Glutamatergic neuron (in vitro differentiated cells): ENCODE measurements around the gene ACOX2. TPM values are rescaled to one million over a fixed set of nuclear protein-coding genes. Genes with fewer than 3 reads are reported as not detected.

Source experiments
- DNase-seq: peaks from one replicate; pipeline ENCODE4 v3.0.0; 2022
- H3K27ac Mint-ChIP-seq: one replicate; pipeline ENCODE4 v1.8.0; 2020; ENCODE audit warnings: mild to moderate bottlenecking, mixed read lengths, inconsistent platforms; ENCODE audit not compliant: unreplicated experiment
- H3K27me3 Mint-ChIP-seq: one replicate; pipeline ENCODE4 v1.8.0; 2020; ENCODE audit warnings: mild to moderate bottlenecking, moderate library complexity, mixed read lengths, inconsistent platforms; ENCODE audit not compliant: unreplicated experiment
- H3K36me3 Mint-ChIP-seq: one replicate; pipeline ENCODE4 v1.8.0; 2020; ENCODE audit warnings: mild to moderate bottlenecking, mixed read lengths, inconsistent platforms; ENCODE audit not compliant: unreplicated experiment
- H3K4me1 Mint-ChIP-seq: one replicate; pipeline ENCODE4 v1.8.0; 2020; ENCODE audit warnings: mild to moderate bottlenecking, low read depth, mixed read lengths, inconsistent platforms; ENCODE audit not compliant: unreplicated experiment
- H3K4me3 Mint-ChIP-seq: one replicate; pipeline ENCODE4 v1.8.0; 2020; ENCODE audit warnings: mild to moderate bottlenecking, mixed read lengths, inconsistent platforms; ENCODE audit not compliant: unreplicated experiment
- H3K9me3 Mint-ChIP-seq: one replicate; pipeline ENCODE4 v1.8.0; 2020; ENCODE audit warnings: mild to moderate bottlenecking, moderate library complexity, mixed read lengths, inconsistent platforms; ENCODE audit not compliant: unreplicated experiment
- CTCF ChIP-seq: fragments of 200-600 bp; sonication (generic); IDR thresholded peaks from one replicate; pipeline ENCODE4 v1.5.0; 2021; ENCODE audit not compliant: partially characterized antibody, unreplicated experiment
- total RNA-seq: library from RNA; stranded (reverse); fragmentation: NEBNext Ultra II Directional; extraction: Animal tissue kit (Norgen Biotek cat#: 25700); gene quantifications from one replicate; pipeline ENCODE4 v1.2.1, GENCODE V29; 2021; ENCODE audit not compliant: unreplicated experiment

Gene ACOX2
- total RNA-seq, 1 donor from 2014 or later = 0.59 TPM

DNA sequence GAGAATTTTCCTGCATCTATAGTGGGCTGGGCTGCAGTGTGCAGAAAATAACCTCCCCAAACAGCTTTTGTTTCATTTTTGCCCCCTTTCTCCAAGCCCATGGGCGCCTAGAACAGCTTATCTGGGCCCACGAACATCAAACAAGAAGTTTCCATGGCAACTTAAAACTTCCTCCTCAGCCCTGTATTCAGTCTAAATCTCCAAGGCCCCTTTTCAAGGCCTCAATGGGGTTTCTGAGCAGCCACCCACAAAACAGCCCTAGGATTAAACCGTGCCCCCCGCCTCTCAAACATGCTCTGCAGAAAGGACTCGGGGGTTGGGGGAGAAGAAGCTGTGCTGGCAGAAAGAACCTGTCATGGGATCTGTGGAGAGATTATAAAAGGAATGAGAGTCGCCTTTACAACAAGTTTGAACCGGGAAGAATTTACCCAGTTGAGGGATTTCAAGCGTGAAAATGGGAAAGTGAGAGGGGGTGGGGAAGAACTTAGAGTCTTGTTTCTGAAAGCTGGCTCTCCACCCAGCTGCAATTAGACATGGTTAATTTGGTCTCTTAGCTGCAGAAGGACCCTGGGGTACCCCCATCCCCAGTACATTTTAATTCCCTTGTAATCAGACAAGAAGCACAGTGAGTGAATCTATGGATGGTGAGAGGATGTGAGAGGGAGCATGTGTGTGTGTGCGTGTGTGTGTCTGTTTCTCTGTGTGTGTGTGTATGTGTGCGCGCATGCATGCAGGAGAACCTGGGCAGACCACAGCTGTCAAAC, 44.5 kb upstream of the ACOX2 start:
- no peak overlapping the region for H3K27ac Mint-ChIP-seq
- peak overlapping the region; percentile 20 for H3K4me3 Mint-ChIP-seq
- peaks cover 6% of the 10 kb centered on the region for H3K36me3 Mint-ChIP-seq
- peaks cover 10% of the 10 kb centered on the region for H3K27me3 Mint-ChIP-seq
- TF ChIP-seq CTCF = no peak
- H3K4me1 Mint-ChIP-seq = peaks cover 19% of the 10 kb centered on the region
- DNase-seq = no peak
- peaks cover 5% of the 10 kb centered on the region for H3K9me3 Mint-ChIP-seq

- H3K9me3 Mint-ChIP-seq = peaks cover 1% of the 10 kb centered on the region
- no peaks in the 10 kb centered on the region for H3K36me3 Mint-ChIP-seq
- H3K4me1 Mint-ChIP-seq = peaks cover 15% of the 10 kb centered on the region
- H3K27ac Mint-ChIP-seq = no peak overlapping the region
- no peak for DNase-seq
- no peak for TF ChIP-seq CTCF
- H3K27me3 Mint-ChIP-seq = peaks cover 3% of the 10 kb centered on the region
- no peak overlapping the region for H3K4me3 Mint-ChIP-seq
Measured at GRCh38 chr3:58580826-58581327, 43.9 kb upstream of the ACOX2 start.

DNA sequence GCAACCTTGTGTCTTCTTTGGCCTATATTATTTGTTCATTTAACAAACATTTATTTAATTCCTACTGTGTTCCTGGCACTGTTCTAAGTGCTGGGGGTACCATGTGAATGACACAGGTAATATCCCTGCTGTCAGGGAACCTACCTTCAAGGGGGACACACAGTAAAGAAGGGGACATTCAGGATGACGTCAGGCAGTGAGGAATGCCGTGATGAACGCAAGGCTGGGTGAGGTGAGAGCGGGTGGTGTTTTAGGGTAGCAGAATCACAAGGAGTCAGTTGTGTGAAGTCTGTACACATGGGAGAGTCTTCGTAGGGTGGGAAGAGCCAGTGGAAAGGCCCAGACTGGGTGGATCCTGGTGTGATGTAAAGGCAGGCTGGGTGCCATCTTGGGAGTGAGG, 41.9 kb upstream of the ACOX2 start:
- TF ChIP-seq CTCF = no peak
- H3K4me1 Mint-ChIP-seq = peaks cover 12% of the 10 kb centered on the region
- H3K4me3 Mint-ChIP-seq = no peak overlapping the region
- H3K27me3 Mint-ChIP-seq = no peaks in the 10 kb centered on the region
- H3K36me3 Mint-ChIP-seq = no peaks in the 10 kb centered on the region
- peaks cover 1% of the 10 kb centered on the region for H3K9me3 Mint-ChIP-seq
- no peak overlapping the region for H3K27ac Mint-ChIP-seq
- no peak for DNase-seq

GRCh38 chr3:58577269-58577821, 40.4 kb upstream of the ACOX2 start, which contains the start of gene FAM107A:
FAM107A (minus strand) TSS chr3:58577391; CDS start chr3:58569860, 7,531 bp downstream.
- Mint-ChIP-seq H3K36me3 (no peaks in the 10 kb centered on the region), H3K27me3 (no peaks in the 10 kb centered on the region), H3K4me1 (peaks cover 12% of the 10 kb centered on the region), H3K9me3 (peaks cover 6% of the 10 kb centered on the region), H3K4me3 (no peak within 1 kb of the TSS), H3K27ac (no peak within 1 kb of the TSS)
- no peak for TF ChIP-seq CTCF
- DNase-seq = no peak

DNA sequence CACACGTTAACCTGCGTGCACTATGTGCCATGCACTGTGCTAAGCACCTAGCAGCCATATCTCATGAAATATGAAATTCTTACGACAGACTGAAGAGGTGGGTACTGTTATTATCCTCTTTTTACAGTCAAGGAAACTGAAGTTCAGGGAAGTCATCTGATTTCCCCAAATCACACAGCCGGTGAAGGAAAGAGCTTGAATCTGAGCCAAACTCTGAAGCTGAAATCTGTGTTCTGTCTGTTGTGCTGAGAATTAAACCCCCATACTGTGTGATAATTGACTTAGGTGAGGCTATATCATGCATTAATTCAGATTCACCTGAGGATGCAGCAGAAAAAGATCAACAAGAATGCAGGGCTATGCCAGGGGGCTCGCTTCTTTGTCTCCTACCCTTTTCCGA, 39.7 kb upstream of the ACOX2 start:
- no peak for TF ChIP-seq CTCF
- H3K4me3 Mint-ChIP-seq = no peak overlapping the region
- no peak for DNase-seq
- no peaks in the 10 kb centered on the region for H3K27me3 Mint-ChIP-seq
- H3K4me1 Mint-ChIP-seq = peaks cover 9% of the 10 kb centered on the region
- no peak overlapping the region for H3K27ac Mint-ChIP-seq
- peaks cover 6% of the 10 kb centered on the region for H3K9me3 Mint-ChIP-seq
- peaks cover 2% of the 10 kb centered on the region for H3K36me3 Mint-ChIP-seq
